SKM-1 treated with dmso at 0.1 percent for 144 hours (cell line): ENCODE results near the gene CHD9NB.
"Not testable (repeated sequence)": the region's sequence is repeated elsewhere in the genome, so short reads cannot be mapped to it uniquely, and the experiment has no call there.

Source experiments
- DNase-seq: peaks from one replicate; lab custom pipeline; 2025; ENCODE audit not compliant: unreplicated experiment; lab: John Stamatoyannopoulos, UW

Gene CHD9NB

GRCh38 chr16:53084141-53084541, 31.4 kb upstream of the CHD9NB start:
- DNase-seq, result no peak

- DNase-seq, result no peak
These were observed 30.4 kb upstream of the CHD9NB start for GRCh38 chr16:53083119-53083518.

- DNase-seq, result no peak
These were observed 29.8 kb upstream of the CHD9NB start for GRCh38 chr16:53082509-53082908.

GRCh38 chr16:53081686-53082407, 29.1 kb upstream of the CHD9NB start:
- DNase-seq, result no peak

- DNase-seq, result no peak
These were observed 28.3 kb upstream of the CHD9NB start for GRCh38 chr16:53081032-53081424.

GRCh38 chr16:53080345-53081031, 27.8 kb upstream of the CHD9NB start:
- no peak for DNase-seq

GRCh38 chr16:53078765-53079485, 26.2 kb upstream of the CHD9NB start:
- no peak for DNase-seq

GRCh38 chr16:53078247-53078646, 25.6 kb upstream of the CHD9NB start:
- DNase-seq, result no peak

- not testable (repeated sequence) for DNase-seq
These were observed 22.8 kb upstream of the CHD9NB start for GRCh38 chr16:53075461-53075860.

GRCh38 chr16:53074296-53074695, 21.6 kb upstream of the CHD9NB start:
- not testable (repeated sequence) for DNase-seq

GRCh38 chr16:53073022-53073421, 20.3 kb upstream of the CHD9NB start:
- DNase-seq, result no peak

- DNase-seq, result no peak
These were observed 19.1 kb upstream of the CHD9NB start for GRCh38 chr16:53071748-53072301.

GRCh38 chr16:53069772-53070171, 17.1 kb upstream of the CHD9NB start:
- DNase-seq, result no peak

GRCh38 chr16:53068423-53068833, 15.7 kb upstream of the CHD9NB start:
- no peak for DNase-seq

- DNase-seq, result no peak
These were observed 15.0 kb upstream of the CHD9NB start for GRCh38 chr16:53067675-53068074.

- DNase-seq, result no peak
These were observed 12.9 kb upstream of the CHD9NB start for GRCh38 chr16:53065461-53066061.

- DNase-seq, result no peak
These were observed 11.4 kb upstream of the CHD9NB start for GRCh38 chr16:53064081-53064578.

GRCh38 chr16:53061701-53062159, 9.0 kb upstream of the CHD9NB start:
- DNase-seq, result peak; percentile 18

- DNase-seq, result no peak
These were observed 8.6 kb upstream of the CHD9NB start for GRCh38 chr16:53061256-53061655.

- DNase-seq, result no peak
These were observed 7.0 kb upstream of the CHD9NB start for GRCh38 chr16:53059672-53060071.

- DNase-seq, result no peak
These were observed 6.2 kb upstream of the CHD9NB start for GRCh38 chr16:53058882-53059281.
